Activated CD4-positive, alpha-beta T cell treated with anti-CD3 and anti-CD28 coated beads, Interleukin-10, Interleukin-2, amounts not matched to agents 100 ng/mL and 50 ng/mL, durations not matched to agents 16 hours and 8 hours (primary cell): ENCODE data around the gene BACH2.
"Not testable (repeated sequence)": the region's sequence is repeated elsewhere in the genome, so short reads cannot be mapped to it uniquely, and the experiment has no call there.

Experiments used
- DNase-seq: peaks from one replicate; pipeline ENCODE4 v3.0.0-alpha.2; 2020

Gene BACH2

DNA sequence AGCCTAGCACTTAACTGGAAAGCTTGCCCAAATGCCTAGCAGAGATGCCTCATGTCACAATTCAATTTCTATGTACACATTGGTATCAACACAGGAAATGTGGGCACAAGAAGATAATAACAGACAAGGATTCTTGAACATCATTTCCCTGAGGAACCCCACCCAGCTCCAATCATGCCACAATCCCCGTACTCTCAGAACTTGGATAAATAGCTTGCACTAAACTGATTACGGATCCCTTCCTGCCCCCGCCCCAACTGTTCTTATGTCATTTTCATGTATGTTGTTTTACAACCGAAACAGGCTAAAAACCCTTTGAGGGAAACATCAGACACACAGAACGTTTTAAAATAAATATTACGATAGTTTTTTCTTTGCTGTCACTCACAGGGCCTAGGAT is 87.1 kb downstream of the BACH2 start:
- no peak for DNase-seq

DNA sequence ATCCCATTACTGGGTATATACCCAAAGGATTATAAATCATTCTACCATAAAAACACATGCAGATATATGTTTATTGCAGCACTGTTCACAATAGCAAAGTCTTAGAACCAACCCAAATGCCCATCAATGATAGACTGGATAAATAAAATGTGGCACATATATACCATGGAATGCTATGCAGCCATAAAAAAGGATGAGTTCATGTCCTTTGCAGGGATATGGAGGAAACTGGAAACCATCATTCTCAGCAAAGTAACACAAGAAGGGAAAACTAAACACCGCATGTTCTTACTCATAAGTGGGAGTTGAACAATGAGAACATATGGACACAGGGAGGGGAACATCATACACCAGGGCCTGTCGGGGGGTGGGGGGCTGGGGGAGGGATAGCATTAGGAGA is 88.0 kb downstream of the BACH2 start:
- not testable (repeated sequence) for DNase-seq

DNA sequence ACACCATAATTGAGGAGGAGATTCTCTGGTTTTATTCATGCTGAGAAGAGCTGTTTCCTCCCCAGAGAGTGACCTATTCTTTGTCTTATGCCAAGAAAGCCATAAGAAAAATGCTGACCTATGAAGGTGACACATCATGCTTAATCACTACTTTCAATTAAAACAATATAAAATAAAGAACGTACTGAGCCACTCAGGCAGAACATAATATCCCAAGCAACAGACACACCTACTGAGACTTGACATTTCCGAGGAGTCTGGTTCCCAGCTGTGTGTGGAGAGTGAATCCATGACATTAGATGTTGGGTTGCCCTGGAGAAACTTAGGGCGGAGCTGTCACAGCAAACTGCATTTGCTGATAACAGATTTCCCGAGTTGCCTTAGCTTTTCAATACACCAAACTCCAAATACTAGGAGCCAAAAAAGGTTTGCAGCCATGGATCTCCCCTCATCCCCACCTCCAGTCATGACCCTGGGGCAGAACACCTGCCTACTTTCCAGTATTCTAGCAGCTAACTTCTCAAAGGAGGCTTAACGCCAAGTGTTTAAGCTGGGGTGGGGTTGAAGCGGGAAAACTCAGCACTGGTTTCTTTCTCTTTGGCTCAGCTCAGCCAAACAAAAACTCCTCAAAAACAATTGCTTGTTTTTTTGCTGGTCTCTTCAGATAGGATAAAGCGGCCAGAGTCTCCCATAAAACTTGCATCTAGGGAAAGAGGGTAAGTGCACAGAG is 92.2 kb downstream of the BACH2 start:
- no peak for DNase-seq

DNA sequence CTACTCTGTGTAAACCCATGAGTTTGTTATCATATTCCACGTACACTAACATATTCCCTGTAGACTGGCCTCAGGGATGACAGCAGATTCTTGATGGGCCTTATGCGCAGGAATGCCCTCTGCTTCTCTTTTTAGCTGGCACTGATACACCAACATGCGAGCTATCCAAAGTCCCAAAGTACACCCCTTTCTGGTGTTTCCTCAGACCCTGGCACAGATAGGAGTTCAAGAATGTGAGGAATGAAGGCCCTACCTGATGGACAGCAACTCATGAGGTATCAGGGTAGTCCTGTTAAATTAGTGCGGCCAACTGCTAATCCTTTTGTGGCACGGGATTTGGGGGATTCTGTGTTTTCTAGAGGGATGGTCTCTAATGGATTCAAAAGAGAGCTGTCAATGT is 93.0 kb downstream of the BACH2 start:
- no peak for DNase-seq

DNA sequence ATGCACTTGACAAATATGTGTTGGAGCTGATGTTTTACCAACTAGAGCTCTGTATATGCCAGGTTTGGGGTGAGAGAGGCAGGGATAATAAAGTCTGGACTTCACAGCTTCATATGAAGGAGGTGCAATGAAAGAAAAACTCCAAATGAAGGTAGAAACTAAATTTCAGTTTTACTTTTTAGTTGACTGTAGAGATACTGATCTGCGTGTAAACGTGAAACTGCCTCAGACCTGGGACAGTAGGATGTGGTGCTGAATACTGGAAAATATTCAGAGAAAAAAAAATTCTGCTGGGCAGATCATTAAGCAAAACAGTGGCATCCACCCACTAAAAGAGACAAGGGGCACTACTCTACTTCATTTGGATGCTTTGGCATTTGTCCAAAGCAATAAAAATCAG is 94.5 kb downstream of the BACH2 start:
- peak; percentile 66 for DNase-seq

- no peak for DNase-seq
Measured at GRCh38 chr6:90199900-90200299, 96.7 kb downstream of the BACH2 start.

GRCh38 chr6:90198758-90199425 is 97.8 kb downstream of the BACH2 start:
- DNase-seq = no peak

GRCh38 chr6:90197854-90198496 is 98.7 kb downstream of the BACH2 start:
- no peak for DNase-seq

DNA sequence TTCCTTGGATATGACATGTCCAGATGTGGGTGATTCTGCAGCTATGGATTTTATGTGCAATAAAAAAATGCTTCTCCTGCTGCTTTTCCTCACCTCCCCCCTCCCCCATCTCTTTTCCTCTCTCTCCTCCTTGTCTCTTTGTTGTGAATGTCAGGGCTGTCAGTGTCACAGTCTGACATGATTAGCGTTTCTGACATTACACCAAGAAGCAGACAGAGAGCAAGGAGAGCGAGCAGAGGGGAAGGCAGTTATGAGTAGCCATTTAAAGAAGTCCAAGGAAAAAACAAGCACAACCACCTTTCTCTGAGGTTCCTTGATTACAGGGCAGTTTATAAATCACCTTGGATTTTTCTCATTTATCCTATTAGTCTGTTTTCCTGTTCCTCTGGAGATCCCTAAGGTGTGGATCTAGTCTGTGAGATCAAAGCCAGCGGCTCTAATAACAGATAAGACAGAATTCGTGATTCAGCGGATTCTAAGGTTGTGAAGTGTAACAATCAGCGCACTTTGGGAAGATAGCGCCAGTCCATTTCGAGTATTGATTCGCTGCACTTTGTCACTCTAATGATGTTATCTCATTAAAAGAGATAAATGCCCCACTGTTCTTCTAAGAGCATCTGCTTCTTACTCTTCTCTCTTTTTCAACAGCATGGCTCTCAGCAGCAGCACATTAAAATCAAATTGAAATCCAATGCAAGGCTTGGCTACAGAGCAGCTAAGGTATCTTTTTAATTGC is 101.4 kb downstream of the BACH2 start:
- DNase-seq = no peak

DNA sequence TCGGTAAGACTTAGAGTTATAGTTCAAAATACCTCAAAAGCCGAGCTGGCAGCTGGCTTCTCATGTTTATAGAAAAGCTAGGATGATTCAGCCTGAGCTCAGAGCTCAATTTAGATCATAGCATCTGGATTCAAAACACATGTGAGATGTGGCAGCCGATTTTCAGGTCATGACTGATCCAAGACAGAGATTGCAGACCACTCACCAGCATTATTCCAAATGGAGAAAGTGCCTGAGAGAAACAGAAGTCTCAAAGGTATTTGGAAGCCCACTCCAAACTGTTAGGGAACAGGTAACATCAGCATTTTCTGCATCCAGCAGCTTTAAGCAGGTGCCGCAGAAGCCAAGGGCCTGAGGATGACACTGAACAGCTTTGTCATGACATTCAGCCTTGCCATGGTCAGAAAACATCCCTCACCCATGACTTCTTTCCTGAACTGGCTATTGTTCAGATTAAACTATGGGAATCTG is 102.2 kb downstream of the BACH2 start:
- DNase-seq = no peak

GRCh38 chr6:90193359-90193758 is 103.3 kb downstream of the BACH2 start:
- DNase-seq = no peak

DNA sequence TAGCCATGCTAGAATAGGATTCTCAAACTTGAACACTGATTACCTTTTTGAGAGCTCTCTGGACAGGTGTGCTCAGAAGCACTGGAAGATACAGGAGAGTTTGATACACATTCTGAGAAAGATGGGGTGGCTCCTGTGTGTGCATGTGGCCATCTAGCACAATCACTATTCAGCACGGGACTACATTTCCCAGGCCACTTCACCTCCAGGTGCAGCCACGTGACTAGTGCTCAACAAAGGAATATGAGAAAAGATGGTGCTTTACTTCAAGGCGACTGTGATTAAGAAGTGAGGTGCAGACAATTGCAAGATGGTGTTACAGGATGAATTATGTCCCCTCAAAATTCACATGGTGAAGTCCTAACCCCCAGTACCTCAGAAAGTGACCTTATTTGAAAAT is 103.8 kb downstream of the BACH2 start:
- DNase-seq = no peak

- DNase-seq = peak; percentile 56
Measured at GRCh38 chr6:90190752-90191395, 105.8 kb downstream of the BACH2 start.

DNA sequence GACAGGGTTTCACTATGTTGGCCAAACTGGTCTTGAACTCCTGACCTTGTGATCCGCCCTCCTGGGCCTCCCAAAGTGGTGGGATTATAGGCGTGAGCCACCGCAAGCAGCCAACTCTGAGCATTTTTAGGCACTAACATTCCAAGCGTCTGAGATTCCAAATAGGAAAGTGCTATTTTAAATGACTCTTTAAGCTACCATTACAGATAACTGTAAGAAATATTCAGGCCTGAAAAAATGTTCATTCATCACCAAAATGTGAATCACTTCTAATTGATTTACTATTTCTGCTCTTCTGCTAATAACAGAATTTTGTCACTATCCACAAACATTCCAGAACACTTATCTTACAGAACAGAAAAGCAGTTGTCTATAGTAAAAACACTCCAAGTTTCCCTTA is 106.5 kb downstream of the BACH2 start:
- DNase-seq = no peak

DNA sequence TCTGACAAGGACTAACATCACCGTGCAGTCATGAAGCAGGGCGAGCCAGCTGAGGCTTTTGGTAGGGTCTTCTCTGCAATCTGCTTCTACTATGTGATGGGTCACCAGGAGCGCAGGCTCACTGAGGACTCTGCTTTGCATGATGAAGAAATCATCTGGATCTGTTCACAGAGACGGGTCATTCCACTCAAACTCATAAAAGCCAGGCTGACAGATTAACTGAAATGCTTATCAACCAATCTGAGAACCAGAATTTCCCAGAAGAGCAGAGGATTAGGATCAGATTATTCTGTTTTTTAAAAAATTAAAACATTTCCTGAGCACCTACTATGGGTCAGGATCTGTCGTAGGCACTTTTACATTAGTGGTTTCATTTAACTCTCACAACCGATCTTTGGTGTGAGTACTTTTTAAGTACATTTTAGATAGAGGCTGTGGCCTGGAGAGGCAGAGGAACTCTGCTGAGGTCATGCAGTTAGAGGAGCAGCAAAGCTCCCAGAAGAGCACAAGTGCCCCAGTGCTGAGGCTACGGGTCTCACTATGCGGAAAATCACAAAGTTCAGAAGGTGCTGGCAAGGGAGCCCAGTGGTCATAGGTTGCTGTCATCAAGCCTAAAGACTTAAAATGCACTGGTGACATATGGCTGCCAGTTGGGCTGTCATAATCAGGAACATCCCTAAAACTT is 109.1 kb downstream of the BACH2 start:
- no peak for DNase-seq

DNA sequence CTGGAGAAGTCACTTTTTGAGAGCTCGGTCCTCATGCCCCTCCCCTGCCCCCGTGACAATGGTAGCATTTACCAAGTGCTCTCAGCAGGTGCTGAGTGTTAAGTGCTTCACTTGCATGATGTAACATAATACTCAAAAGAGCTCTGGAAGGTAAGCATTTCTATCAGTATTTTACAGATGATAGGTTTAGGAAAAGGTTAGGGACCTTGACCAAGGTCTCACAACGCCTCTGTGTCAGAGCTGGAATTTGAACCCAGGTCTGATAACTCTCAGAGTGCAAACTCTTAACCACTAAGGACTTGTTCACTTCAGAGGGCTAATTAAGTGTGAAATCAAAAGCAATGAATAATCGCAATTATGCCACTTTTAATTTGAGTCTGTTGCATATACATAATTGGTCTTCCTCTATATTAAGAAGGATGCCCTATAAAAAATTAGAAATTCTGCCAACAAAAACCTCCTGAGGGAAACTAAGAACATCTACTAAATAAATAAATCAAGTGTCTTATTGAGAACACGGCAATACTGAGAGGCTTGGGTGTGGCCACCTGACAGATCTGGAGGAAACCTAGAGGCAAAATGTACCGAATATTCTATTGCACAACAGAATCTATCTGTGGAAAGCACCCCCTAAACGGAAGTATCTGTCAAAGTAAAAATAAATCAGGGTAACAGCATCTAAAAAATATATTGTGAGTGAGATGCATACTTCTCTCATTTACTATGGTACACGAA is 109.8 kb downstream of the BACH2 start:
- no peak for DNase-seq

DNA sequence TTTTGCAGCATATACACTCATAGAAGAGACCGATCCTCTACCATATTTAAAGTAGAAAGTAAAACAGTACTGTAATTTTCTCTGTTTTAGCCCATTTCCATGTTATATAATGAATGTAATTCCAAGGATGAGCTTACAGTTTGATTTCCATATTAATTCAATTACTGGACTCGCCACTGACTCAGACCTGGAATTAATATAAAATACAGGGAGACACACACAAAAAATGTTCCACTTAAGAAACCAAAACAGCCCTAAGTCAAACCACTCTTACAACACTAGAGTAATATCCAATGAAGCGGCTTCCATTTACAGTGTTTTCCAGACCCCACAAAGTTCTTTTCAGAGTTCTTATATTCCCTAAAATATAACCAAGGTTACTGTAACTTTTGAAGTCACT is 110.6 kb downstream of the BACH2 start:
- no peak for DNase-seq

GRCh38 chr6:90184334-90185298 is 112.0 kb downstream of the BACH2 start:
- DNase-seq = no peak

DNA sequence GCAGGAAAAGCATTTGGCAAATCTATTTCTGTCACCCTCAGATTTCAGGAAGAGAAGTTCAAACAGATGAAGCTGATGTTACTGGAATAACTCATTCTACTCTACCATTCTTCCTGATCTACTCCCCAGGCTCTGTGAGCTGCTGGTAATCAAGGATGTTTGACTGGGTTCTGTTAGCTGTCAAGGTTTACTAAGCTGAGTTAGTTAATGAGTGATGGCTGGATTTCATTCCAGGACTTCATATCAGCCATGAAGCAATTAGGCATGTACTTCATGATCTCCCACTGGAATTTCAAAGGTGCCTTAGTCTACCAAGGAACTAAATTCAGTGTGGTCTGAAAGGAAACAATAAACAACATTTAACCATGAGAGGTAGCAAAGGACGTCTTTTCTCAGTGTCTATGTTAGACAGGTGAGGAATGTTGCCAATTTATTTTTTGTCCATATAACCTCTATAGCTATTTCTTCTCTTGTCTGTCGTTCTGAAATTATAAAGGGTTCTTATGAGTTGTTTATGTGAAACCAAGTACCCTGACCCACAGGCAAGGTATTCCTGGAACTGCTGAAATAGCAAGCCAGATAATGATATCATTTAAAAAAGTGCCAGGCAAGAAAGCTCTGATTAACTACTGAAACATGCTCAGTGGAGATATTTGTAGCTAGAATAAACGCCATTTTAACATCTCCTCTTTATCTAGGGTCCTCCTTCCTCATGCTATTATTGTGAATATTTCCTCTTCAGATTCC is 112.9 kb downstream of the BACH2 start:
- DNase-seq = no peak

GRCh38 chr6:90180526-90180925 is 116.1 kb downstream of the BACH2 start:
- DNase-seq = no peak
